Sigmoid colon (tissue), 3 donors: ENCODE measurements around the gene HDDC3.

Source experiments
- POLR2A ChIP-seq, 2 donors: fragments of 450-650 bp; IDR thresholded peaks; one replicate each; pipeline ENCODE4 v1.6.1; 2016; ENCODE audit warnings: antibody characterized with exemption in 2 of 2, mild to moderate bottlenecking in 2 of 2, moderate library complexity in 2 of 2
- TF ChIP-seq, protein P1 (sequence below), 4 experiments: fragments of 450-650 bp in 3 of 4; fragments of 200-600 bp in 1 of 4; IDR thresholded peaks; one replicate each; pipeline ENCODE4 v1.5.1; 2016 to 2019; ENCODE audit warnings: antibody characterized with exemption in 4 of 4, mild to moderate bottlenecking in 3 of 4, moderate library complexity in 2 of 4

GRCh38 chr15:90907051-90907660 is 25.2 kb downstream of the HDDC3 start:
- TF ChIP-seq, protein P1, sequence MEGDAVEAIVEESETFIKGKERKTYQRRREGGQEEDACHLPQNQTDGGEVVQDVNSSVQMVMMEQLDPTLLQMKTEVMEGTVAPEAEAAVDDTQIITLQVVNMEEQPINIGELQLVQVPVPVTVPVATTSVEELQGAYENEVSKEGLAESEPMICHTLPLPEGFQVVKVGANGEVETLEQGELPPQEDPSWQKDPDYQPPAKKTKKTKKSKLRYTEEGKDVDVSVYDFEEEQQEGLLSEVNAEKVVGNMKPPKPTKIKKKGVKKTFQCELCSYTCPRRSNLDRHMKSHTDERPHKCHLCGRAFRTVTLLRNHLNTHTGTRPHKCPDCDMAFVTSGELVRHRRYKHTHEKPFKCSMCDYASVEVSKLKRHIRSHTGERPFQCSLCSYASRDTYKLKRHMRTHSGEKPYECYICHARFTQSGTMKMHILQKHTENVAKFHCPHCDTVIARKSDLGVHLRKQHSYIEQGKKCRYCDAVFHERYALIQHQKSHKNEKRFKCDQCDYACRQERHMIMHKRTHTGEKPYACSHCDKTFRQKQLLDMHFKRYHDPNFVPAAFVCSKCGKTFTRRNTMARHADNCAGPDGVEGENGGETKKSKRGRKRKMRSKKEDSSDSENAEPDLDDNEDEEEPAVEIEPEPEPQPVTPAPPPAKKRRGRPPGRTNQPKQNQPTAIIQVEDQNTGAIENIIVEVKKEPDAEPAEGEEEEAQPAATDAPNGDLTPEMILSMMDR (IDR thresholded peaks at IDR 0.05): no peak
- TF ChIP-seq POLR2A (IDR thresholded peaks at IDR 0.05): no peak
